Activated B cell treated with CpG ODN at 0.5 μM for 24 hours (primary cell): ENCODE data around the gene PIK3R6. TPM values are rescaled to one million over a fixed set of nuclear protein-coding genes. Genes with fewer than 3 reads are reported as not detected.

Source experiments
- ATAC-seq: fragments of 200-7000 bp; cut with Tn5 transposase; one replicate; pipeline ENCODE4 v1.10.0; 2021; ENCODE audit warnings: low read depth, mild to moderate bottlenecking, moderate library complexity
- CTCF ChIA-PET: fragments of 350-600 bp; sonication (Branson Sonifier 250); formaldehyde crosslinking; loops from one replicate; lab custom pipeline; 2021; ENCODE audit warnings: antibody characterized with exemption; lab: Charles Lee
- POLR2A ChIA-PET: fragments of 350-600 bp; sonication (Branson Sonifier 250); formaldehyde crosslinking; loops from one replicate; lab custom pipeline; 2021; ENCODE audit warnings: antibody characterized with exemption; lab: Charles Lee
- DNase-seq: peaks from one replicate; pipeline ENCODE4 v3.0.0; 2022
- H3K27ac Mint-ChIP-seq: one replicate; pipeline ENCODE4 v1.8.0; 2020; ENCODE audit warnings: mixed read lengths
- H3K27me3 Mint-ChIP-seq: one replicate; pipeline ENCODE4 v1.8.0; 2021; ENCODE audit warnings: mixed read lengths
- H3K36me3 Mint-ChIP-seq: one replicate; pipeline ENCODE4 v1.8.0; 2021; ENCODE audit warnings: low read depth, mixed read lengths
- H3K4me1 Mint-ChIP-seq: one replicate; pipeline ENCODE4 v1.8.0; 2021; ENCODE audit warnings: mixed read lengths
- H3K4me3 Mint-ChIP-seq: one replicate; pipeline ENCODE4 v1.8.0; 2020; ENCODE audit warnings: mild to moderate bottlenecking, mixed read lengths
- H3K9me3 Mint-ChIP-seq: one replicate; pipeline ENCODE4 v1.8.0; 2020; ENCODE audit warnings: mixed read lengths
- intact Hi-C: fragments of 100-400 bp; cut with micrococcal nuclease; formaldehyde crosslinking; loops from one replicate; pipeline ENCODE4 v1.15.1; 2024
- total RNA-seq: library from RNA; stranded (reverse); gene quantifications from 2 replicates; pipeline ENCODE4 v1.2.3, GENCODE V29; 2022
- TF ChIP-seq, protein P1 (sequence below): fragments of 200-600 bp; IDR thresholded peaks from one replicate; pipeline ENCODE4 v1.8.0; 2022; ENCODE audit warnings: antibody characterized with exemption, mild to moderate bottlenecking

PIK3R6 gene
- total RNA-seq, 1 donor from 2014 or later = 0.91 TPM

DNA sequence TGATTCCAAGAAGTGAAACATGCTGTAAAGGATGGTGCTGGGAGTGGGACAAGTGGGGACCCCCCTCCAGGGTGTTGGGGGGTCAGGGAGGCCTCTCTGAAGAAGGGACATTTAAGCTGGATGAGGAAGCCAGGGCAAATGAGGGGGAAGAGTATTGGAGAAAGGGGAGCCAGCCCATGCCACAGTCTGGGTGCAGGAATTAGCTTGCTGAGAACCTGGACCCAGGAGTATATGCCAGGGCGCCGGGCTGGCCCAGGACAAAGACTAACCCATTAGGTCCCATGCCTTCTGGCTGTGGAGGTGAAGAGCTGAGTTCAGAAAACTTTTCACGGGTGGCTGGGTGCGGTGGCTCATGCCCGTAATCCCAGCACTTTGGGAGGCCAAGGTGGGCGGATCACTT, 45.6 kb upstream of the PIK3R6 start:
- ChIA-PET CTCF (interaction anchor here (1.4 to 2.4 kb wide), 4 partner anchors 17 to 85 kb away, joined by 5 to 12 read pairs (median 7); no protein-coding TSS in a partner anchor), POLR2A (interaction anchor here (0.7 to 4.5 kb wide), 9 partner anchors 8 to 477 kb away, joined by 3 to 47 read pairs (median 8); partner anchors contain the start of genes NDEL1 and PIK3R5)
- Mint-ChIP-seq H3K4me3 (peak overlapping the region; percentile 72), H3K9me3 (peaks cover 4% of the 10 kb centered on the region), H3K27ac (peak overlapping the region; percentile 82), H3K36me3 (peaks cover 50% of the 10 kb centered on the region), H3K27me3 (no peaks in the 10 kb centered on the region), H3K4me1 (peaks cover 66% of the 10 kb centered on the region)
- ATAC-seq (no peak), DNase-seq (no peak)
- intact Hi-C loops = loop anchor here (5.0 kb wide), 1 partner anchor 281 kb away; the partner anchor contains the start of gene MYH10
- TF ChIP-seq, protein P1, sequence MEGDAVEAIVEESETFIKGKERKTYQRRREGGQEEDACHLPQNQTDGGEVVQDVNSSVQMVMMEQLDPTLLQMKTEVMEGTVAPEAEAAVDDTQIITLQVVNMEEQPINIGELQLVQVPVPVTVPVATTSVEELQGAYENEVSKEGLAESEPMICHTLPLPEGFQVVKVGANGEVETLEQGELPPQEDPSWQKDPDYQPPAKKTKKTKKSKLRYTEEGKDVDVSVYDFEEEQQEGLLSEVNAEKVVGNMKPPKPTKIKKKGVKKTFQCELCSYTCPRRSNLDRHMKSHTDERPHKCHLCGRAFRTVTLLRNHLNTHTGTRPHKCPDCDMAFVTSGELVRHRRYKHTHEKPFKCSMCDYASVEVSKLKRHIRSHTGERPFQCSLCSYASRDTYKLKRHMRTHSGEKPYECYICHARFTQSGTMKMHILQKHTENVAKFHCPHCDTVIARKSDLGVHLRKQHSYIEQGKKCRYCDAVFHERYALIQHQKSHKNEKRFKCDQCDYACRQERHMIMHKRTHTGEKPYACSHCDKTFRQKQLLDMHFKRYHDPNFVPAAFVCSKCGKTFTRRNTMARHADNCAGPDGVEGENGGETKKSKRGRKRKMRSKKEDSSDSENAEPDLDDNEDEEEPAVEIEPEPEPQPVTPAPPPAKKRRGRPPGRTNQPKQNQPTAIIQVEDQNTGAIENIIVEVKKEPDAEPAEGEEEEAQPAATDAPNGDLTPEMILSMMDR = no peak

DNA sequence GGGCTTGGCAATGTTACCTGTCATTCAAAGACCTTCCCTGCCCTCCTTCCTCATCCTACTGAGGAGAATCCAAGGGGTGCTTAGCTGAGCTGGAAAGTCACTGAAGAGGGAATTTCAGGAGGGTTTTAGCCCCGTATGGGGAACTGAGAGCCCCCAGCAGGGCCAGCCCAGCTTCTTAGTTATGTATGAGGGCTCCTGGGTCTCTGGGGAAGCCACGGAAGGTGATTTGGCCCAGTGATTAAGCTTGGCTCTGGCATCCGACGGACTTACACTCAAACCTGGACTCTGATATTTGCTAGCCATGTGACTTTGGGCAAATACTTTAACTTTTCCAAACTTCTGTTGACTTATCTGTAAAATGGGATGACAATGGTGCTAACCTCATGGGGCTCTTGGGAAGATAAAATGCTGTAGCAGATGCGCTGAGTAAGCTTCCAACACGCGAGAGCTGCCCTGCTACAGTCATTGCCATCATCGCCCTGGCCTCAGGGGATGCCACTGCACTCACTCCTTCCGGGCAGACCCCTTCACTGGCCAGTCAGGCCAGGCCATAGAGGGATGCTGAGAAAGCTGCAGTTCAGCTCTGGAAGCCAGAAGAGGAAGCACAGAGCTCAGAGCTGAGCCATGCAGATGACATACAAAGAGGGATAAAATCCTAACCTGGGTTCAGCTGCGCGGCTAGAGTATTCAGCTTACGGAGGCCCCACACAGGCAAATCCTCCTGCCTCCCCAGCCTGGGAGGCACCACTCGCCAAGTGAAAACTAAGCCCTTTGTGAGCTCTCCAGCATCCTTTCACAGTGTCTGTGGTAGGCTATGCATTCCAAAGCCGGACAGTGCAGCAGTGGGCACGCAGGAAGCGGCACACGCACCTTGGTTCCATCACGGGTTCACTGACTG, 44.9 kb upstream of the PIK3R6 start:
- Mint-ChIP-seq H3K9me3 (no peaks in the 10 kb centered on the region), H3K4me3 (peak overlapping the region; percentile 72), H3K36me3 (peaks cover 54% of the 10 kb centered on the region), H3K27ac (peak overlapping the region; percentile 82), H3K27me3 (no peaks in the 10 kb centered on the region), H3K4me1 (peaks cover 66% of the 10 kb centered on the region)
- TF ChIP-seq, protein P1 = no peak
- no peak for DNase-seq
- CTCF ChIA-PET = interaction anchor here (1.4 to 4.2 kb wide), 5 partner anchors 12 to 86 kb away, joined by 5 to 23 read pairs (median 8); no protein-coding TSS in a partner anchor
- intact Hi-C loops = loop anchor here (1.0 to 5.0 kb wide), 3 partner anchors 11 to 280 kb away; partner anchors contain the start of genes MYH10 and PIK3R5
- POLR2A ChIA-PET = interaction anchor here (0.5 to 4.5 kb wide), 11 partner anchors 9 to 477 kb away, joined by 3 to 47 read pairs (median 8); partner anchors contain the start of genes NDEL1 and PIK3R5
- ATAC-seq = peak; percentile 65

DNA sequence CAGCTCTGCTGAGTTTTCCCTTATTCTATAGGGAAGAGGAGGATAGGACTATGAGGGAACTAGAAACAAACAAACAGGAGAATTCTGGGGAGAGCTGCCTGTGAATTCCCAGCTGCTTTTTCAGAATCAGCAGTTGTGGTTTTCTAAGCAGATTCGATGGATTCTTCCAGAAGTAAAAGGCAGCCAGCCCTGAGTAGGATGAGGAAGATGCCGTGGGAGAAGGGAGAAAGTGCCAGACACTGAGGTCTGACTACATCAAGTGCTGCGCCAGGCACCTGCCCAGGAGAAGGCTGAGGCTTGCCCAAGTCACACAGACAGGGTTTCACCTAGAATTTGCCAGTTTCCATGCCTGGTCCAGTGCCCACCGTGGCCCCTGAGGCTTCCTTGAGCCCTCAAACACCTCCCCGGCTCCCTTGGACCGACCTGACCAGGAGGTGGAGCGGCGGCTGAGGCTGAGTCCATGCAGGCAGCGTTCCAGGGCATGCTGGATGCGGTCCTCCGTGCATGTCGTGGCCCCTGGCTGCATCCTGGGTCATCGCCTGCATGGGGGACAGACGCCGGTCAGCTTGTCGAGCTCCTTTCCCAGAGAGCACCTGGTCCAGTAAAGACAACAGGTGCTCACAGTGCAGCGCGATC, 43.6 kb upstream of the PIK3R6 start:
- intact Hi-C loops = loop anchor here (5.0 kb wide), 1 partner anchor 279 kb away; the partner anchor contains the start of gene MYH10
- H3K36me3 Mint-ChIP-seq = peaks cover 51% of the 10 kb centered on the region
- peaks cover 55% of the 10 kb centered on the region for H3K4me1 Mint-ChIP-seq
- H3K9me3 Mint-ChIP-seq = no peaks in the 10 kb centered on the region
- no peak for DNase-seq
- TF ChIP-seq, protein P1 = no peak
- ChIA-PET POLR2A (interaction anchor here (1.1 to 4.5 kb wide), 5 partner anchors 11 to 104 kb away, joined by 3 to 47 read pairs (median 10); partner anchors contain the start of gene PIK3R5), CTCF (interaction anchor here (2.0 to 4.2 kb wide), 3 partner anchors 11 to 87 kb away, joined by 8 to 23 read pairs (median 12); no protein-coding TSS in a partner anchor)
- H3K27me3 Mint-ChIP-seq = no peaks in the 10 kb centered on the region
- ATAC-seq = no peak
- no peak overlapping the region for H3K4me3 Mint-ChIP-seq
- H3K27ac Mint-ChIP-seq = no peak overlapping the region

DNA sequence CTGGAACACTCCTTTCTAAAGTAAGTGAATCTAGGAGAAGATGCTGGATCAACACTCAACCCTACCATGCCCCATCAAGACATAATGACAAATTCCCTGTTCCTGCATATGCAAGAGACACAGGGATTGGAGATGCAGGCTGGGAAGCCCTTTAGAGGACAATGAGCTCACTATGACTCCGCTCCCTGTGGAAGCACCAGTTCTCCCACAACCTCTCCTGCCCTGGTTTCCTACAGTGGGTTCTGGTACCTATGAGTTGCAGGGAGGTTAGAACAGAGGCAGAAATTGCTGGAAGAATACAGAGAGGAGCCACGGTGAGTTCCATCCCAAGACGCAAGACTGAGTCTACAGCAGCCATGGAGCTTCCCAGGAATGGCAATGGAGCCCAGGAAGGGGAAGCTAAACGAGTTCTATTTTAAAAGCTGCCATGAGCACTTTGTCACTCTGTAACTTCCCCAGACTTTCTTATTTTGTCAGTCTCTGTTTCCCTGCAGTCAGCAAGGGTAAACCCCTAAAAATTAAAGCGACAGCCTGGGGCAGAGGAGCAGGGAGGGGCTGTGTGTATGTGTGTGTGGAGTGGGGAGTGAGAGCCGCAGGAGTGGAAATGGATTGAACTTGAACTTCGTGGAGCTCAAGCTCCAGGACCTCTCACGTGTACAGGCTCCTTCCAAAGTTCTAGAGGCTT, 42.3 kb upstream of the PIK3R6 start:
- H3K4me1 Mint-ChIP-seq = peaks cover 46% of the 10 kb centered on the region
- H3K9me3 Mint-ChIP-seq = no peaks in the 10 kb centered on the region
- peaks cover 60% of the 10 kb centered on the region for H3K36me3 Mint-ChIP-seq
- H3K27me3 Mint-ChIP-seq = no peaks in the 10 kb centered on the region
- DNase-seq (no peak), ATAC-seq (no peak)
- intact Hi-C loops = loop anchor here (5.0 kb wide), 1 partner anchor 277 kb away; the partner anchor contains the start of gene MYH10
- ChIA-PET CTCF (interaction anchor here (4.2 kb wide), 1 partner anchor 9 kb away, joined by 23 read pairs; no protein-coding TSS in a partner anchor), POLR2A (interaction anchor here (0.6 to 4.5 kb wide), 5 partner anchors 9 to 1523 kb away, joined by 3 to 47 read pairs (median 3); partner anchors contain the start of gene PIK3R5)
- peak overlapping the region; percentile 13 for H3K4me3 Mint-ChIP-seq
- peak overlapping the region; percentile 31 for H3K27ac Mint-ChIP-seq
- TF ChIP-seq, protein P1 = no peak
